Loucy (cell line): ENCODE measurements around the gene PYGM.

ENCODE experiments used
- H2AFZ ChIP-seq: fragments of 200-600 bp; sonication (generic); 2 replicates; pipeline ENCODE4 v1.6.0; 2016; ENCODE audit warnings: antibody characterized with exemption, mild to moderate bottlenecking, low read length, moderate library complexity
- H3F3A ChIP-seq: fragments of 200-600 bp; 2 replicates; pipeline ENCODE4 v1.6.0; 2016; ENCODE audit warnings: antibody characterized with exemption, low read depth, mild to moderate bottlenecking
- H3K27me3 ChIP-seq: fragments of 200-600 bp; sonication (generic); 2 replicates; pipeline ENCODE4 v1.6.1; 2014; ENCODE audit warnings: low read length, mild to moderate bottlenecking; ENCODE audit not compliant: insufficient read depth, poor library complexity, severe bottlenecking
- H3K36me3 ChIP-seq: fragments of 200-600 bp; sonication (generic); 2 replicates; pipeline ENCODE4 v1.6.1; 2016; ENCODE audit warnings: low read length; ENCODE audit not compliant: insufficient read depth
- H3K4me1 ChIP-seq: fragments of 200-600 bp; sonication (generic); 2 replicates; pipeline ENCODE4 v1.5.1; 2014; ENCODE audit warnings: low read length, mild to moderate bottlenecking; ENCODE audit not compliant: insufficient read depth, poor library complexity, severe bottlenecking
- H3K4me2 ChIP-seq: fragments of 200-600 bp; sonication (generic); 2 replicates; pipeline ENCODE4 v1.6.0; 2014; ENCODE audit warnings: antibody characterized with exemption, low read length, low read depth, mild to moderate bottlenecking; ENCODE audit not compliant: poor library complexity, severe bottlenecking
- H3K4me3 ChIP-seq: fragments of 200-600 bp; sonication (generic); 2 replicates; pipeline ENCODE4 v1.5.1; 2014; ENCODE audit warnings: low read length, mild to moderate bottlenecking, mixed read lengths; ENCODE audit not compliant: poor library complexity, severe bottlenecking
- H3K79me2 ChIP-seq: fragments of 200-600 bp; sonication (generic); 2 replicates; pipeline ENCODE4 v1.6.1; 2014; ENCODE audit warnings: low read length; ENCODE audit not compliant: insufficient read depth
- H3K9ac ChIP-seq: fragments of 200-600 bp; sonication (generic); 2 replicates; pipeline ENCODE4 v1.6.0; 2014; ENCODE audit warnings: mild to moderate bottlenecking, low read depth, low read length, moderate library complexity; ENCODE audit not compliant: poor library complexity, severe bottlenecking
- H3K9me2 ChIP-seq: fragments of 200-600 bp; sonication (generic); replicated peaks from 2 replicates; pipeline ENCODE4 v1.6.1; 2016; ENCODE audit warnings: low read depth, low read length, mixed read lengths
- H3K9me3 ChIP-seq: fragments of 200-600 bp; sonication (generic); 2 replicates; pipeline ENCODE4 v1.6.1; 2014; ENCODE audit warnings: mild to moderate bottlenecking, antibody characterized with exemption, low read length, low read depth; ENCODE audit not compliant: insufficient read depth
- H4K20me1 ChIP-seq: fragments of 200-600 bp; sonication (generic); 2 replicates; pipeline ENCODE4 v1.6.0; 2014; ENCODE audit warnings: antibody characterized with exemption, low read length, mild to moderate bottlenecking; ENCODE audit not compliant: insufficient read depth, poor library complexity, severe bottlenecking
- CTCF ChIP-seq: fragments of 200-600 bp; sonication (generic); conservative IDR thresholded peaks from 2 replicates; pipeline ENCODE4 v1.5.1; 2014; ENCODE audit warnings: mild to moderate bottlenecking, antibody characterized with exemption, low read length
- EZH2phosphoT487 ChIP-seq: fragments of 200-600 bp; IDR thresholded peaks from 2 replicates; pipeline ENCODE4 v1.6.1; 2018; ENCODE audit warnings: antibody characterized with exemption, mild to moderate bottlenecking, moderate library complexity, borderline replicate concordance

Gene PYGM

DNA sequence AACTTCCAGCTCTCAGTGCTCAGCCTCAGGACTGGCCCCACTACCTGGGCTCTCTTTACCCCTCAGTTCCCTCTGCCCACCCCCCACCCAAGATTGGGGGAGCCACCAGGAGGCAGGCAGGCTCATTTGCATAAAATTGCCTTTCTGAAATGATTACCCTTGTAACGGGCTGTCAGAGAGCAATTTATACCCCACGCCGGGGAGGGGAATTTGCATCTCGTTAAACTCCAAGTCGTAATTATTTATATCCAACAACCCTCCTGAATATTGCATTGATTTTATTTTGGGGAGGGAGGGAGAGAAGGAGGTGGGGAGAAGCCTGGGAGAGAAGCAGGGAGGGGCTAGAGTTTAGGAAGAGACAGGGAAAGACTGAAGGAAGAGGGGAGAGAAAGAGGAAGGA, 45.1 kb downstream of the PYGM start:
- no peaks in the 10 kb centered on the region for H3K4me1 ChIP-seq
- no peaks in the 10 kb centered on the region for H3K36me3 ChIP-seq
- no peaks in the 10 kb centered on the region for H3K9me3 ChIP-seq
- no peak overlapping the region for H3K9ac ChIP-seq
- H3K79me2 ChIP-seq = no peaks in the 10 kb centered on the region
- no peak overlapping the region for H3K4me3 ChIP-seq
- no peak for TF ChIP-seq EZH2phosphoT487
- no peak for TF ChIP-seq CTCF
- H2AFZ ChIP-seq = no peak overlapping the region
- no peaks in the 10 kb centered on the region for H4K20me1 ChIP-seq
- no peaks in the 10 kb centered on the region for H3K9me2 ChIP-seq
- H3F3A ChIP-seq = no peaks in the 10 kb centered on the region
- H3K4me2 ChIP-seq = no peak overlapping the region
- H3K27me3 ChIP-seq = no peaks in the 10 kb centered on the region

GRCh38 chr11:64713781-64714363, 45.9 kb downstream of the PYGM start:
- Histone ChIP-seq H2AFZ (no peak overlapping the region), H3K36me3 (no peaks in the 10 kb centered on the region), H3K4me3 (no peak overlapping the region), H3K4me2 (no peak overlapping the region), H3K9me2 (no peaks in the 10 kb centered on the region), H3K9ac (no peak overlapping the region), H4K20me1 (no peaks in the 10 kb centered on the region), H3K79me2 (no peaks in the 10 kb centered on the region), H3K4me1 (no peaks in the 10 kb centered on the region), H3K27me3 (no peaks in the 10 kb centered on the region), H3F3A (no peaks in the 10 kb centered on the region), H3K9me3 (no peaks in the 10 kb centered on the region)
- TF ChIP-seq CTCF (no peak), EZH2phosphoT487 (no peak)

- H3K36me3 ChIP-seq = no peaks in the 10 kb centered on the region
- no peak overlapping the region for H3K9ac ChIP-seq
- H3K27me3 ChIP-seq = no peaks in the 10 kb centered on the region
- no peaks in the 10 kb centered on the region for H3F3A ChIP-seq
- H3K79me2 ChIP-seq = no peaks in the 10 kb centered on the region
- TF ChIP-seq EZH2phosphoT487 (no peak), CTCF (no peak)
- H3K9me3 ChIP-seq = no peaks in the 10 kb centered on the region
- H3K4me2 ChIP-seq = no peak overlapping the region
- H3K4me3 ChIP-seq = no peak overlapping the region
- H4K20me1 ChIP-seq = no peaks in the 10 kb centered on the region
- no peaks in the 10 kb centered on the region for H3K9me2 ChIP-seq
- H3K4me1 ChIP-seq = no peaks in the 10 kb centered on the region
- H2AFZ ChIP-seq = no peak overlapping the region
These were observed 46.6 kb downstream of the PYGM start for GRCh38 chr11:64713016-64713707.
